ENCODE results near the gene RNF182.

- TF ChIP-seq CTCF (IDR thresholded peaks at IDR 0.05; ENCODE audit: extremely low read depth in 1 of 2, insufficient read depth in 1 of 2, low read depth in 1 of 2, low read length in 2 of 2) (no peak), EZH2 (IDR thresholded peaks at IDR 0.05; ENCODE audit: borderline replicate concordance, low read depth, low read length, severe bottlenecking) (no peak), POLR2A (IDR thresholded peaks at IDR 0.05; ENCODE audit: low read depth, low read length) (no peak)
Measured at GRCh38 chr6:13918686-13919250, 6.0 kb upstream of the RNF182 start.

Measured in endothelial cell of umbilical vein (primary cell).